NT2/D1 (cell line): Measurements from ENCODE around the gene TECR.

ENCODE experiments used
- DNase-seq: peaks from one replicate; pipeline ENCODE4 v3.0.0-alpha.2; 2011; ENCODE audit warnings: low read depth, low spot score
- H3K27me3 ChIP-seq: 2 replicates; pipeline ENCODE4 v1.6.0; 2011; ENCODE audit warnings: mild to moderate bottlenecking; ENCODE audit not compliant: insufficient read length, insufficient read depth
- H3K36me3 ChIP-seq: 2 replicates; pipeline ENCODE4 v1.6.1; 2011; ENCODE audit warnings: mild to moderate bottlenecking, low read length, mixed read lengths; ENCODE audit not compliant: insufficient read depth, insufficient read length
- H3K4me1 ChIP-seq: 2 replicates; pipeline ENCODE4 v1.5.1; 2011; ENCODE audit not compliant: insufficient read depth, insufficient read length
- H3K4me3 ChIP-seq: 2 replicates; pipeline ENCODE4 v1.5.1; 2011; ENCODE audit warnings: low read depth; ENCODE audit not compliant: insufficient read length
- H3K9ac ChIP-seq: 2 replicates; pipeline ENCODE4 v1.6.0; 2011; ENCODE audit warnings: low read depth; ENCODE audit not compliant: insufficient read length
- H3K9me3 ChIP-seq: 2 replicates; pipeline ENCODE4 v1.5.1; 2011; ENCODE audit warnings: mild to moderate bottlenecking, low read length; ENCODE audit not compliant: insufficient read depth
- SUZ12 ChIP-seq: IDR thresholded peaks from 2 replicates; pipeline ENCODE4 v1.6.1; 2011; ENCODE audit not compliant: insufficient read length, insufficient read depth; ENCODE audit errors: extremely low read depth
- YY1 ChIP-seq: IDR thresholded peaks from 2 replicates; pipeline ENCODE4 v1.6.1; 2011; ENCODE audit not compliant: insufficient read length, insufficient read depth
- ZNF274 ChIP-seq: IDR thresholded peaks from 2 replicates; pipeline ENCODE4 v1.6.1; 2011; ENCODE audit warnings: mild to moderate bottlenecking, low read depth, low read length

Gene TECR

GRCh38 chr19:14555918-14556661 is 26.7 kb downstream of the TECR start:
- Histone ChIP-seq H3K4me1 (peaks cover 54% of the 10 kb centered on the region), H3K9me3 (no peaks in the 10 kb centered on the region), H3K27me3 (no peaks in the 10 kb centered on the region), H3K9ac (peak overlapping the region; percentile 51), H3K4me3 (no peak overlapping the region), H3K36me3 (peaks cover 20% of the 10 kb centered on the region)
- TF ChIP-seq ZNF274 = no peak
- no peak for TF ChIP-seq YY1
- no peak for TF ChIP-seq SUZ12
- DNase-seq = no peak

- H3K4me1 ChIP-seq = peaks cover 56% of the 10 kb centered on the region
- no peaks in the 10 kb centered on the region for H3K27me3 ChIP-seq
- no peak for TF ChIP-seq SUZ12
- no peak for TF ChIP-seq YY1
- no peak for TF ChIP-seq ZNF274
- DNase-seq = peak; percentile 83
- H3K9me3 ChIP-seq = no peaks in the 10 kb centered on the region
- peak overlapping the region; percentile 64 for H3K9ac ChIP-seq
- peaks cover 20% of the 10 kb centered on the region for H3K36me3 ChIP-seq
- no peak overlapping the region for H3K4me3 ChIP-seq
Observed at GRCh38 chr19:14556662-14557188, 27.3 kb downstream of the TECR start.

- H3K9me3 ChIP-seq = no peaks in the 10 kb centered on the region
- no peaks in the 10 kb centered on the region for H3K27me3 ChIP-seq
- H3K4me3 ChIP-seq = no peak overlapping the region
- DNase-seq = no peak
- H3K36me3 ChIP-seq = peaks cover 25% of the 10 kb centered on the region
- peak overlapping the region; percentile 1 for H3K9ac ChIP-seq
- TF ChIP-seq SUZ12 (no peak), YY1 (no peak), ZNF274 (no peak)
- H3K4me1 ChIP-seq = peaks cover 63% of the 10 kb centered on the region
Observed at GRCh38 chr19:14558370-14559066, 29.1 kb downstream of the TECR start.

- H3K36me3 ChIP-seq = peaks cover 30% of the 10 kb centered on the region
- no peaks in the 10 kb centered on the region for H3K9me3 ChIP-seq
- TF ChIP-seq SUZ12 (no peak), YY1 (no peak), ZNF274 (no peak)
- no peaks in the 10 kb centered on the region for H3K27me3 ChIP-seq
- H3K4me3 ChIP-seq = no peak overlapping the region
- peaks cover 59% of the 10 kb centered on the region for H3K4me1 ChIP-seq
- H3K9ac ChIP-seq = peak overlapping the region; percentile 72
- no peak for DNase-seq
Observed at GRCh38 chr19:14559916-14560775, 30.8 kb downstream of the TECR start.

GRCh38 chr19:14560776-14561108 is 31.3 kb downstream of the TECR start:
- no peak for DNase-seq
- TF ChIP-seq ZNF274 (no peak), YY1 (no peak), SUZ12 (no peak)
- no peak overlapping the region for H3K4me3 ChIP-seq
- H3K9me3 ChIP-seq = no peaks in the 10 kb centered on the region
- H3K9ac ChIP-seq = peak overlapping the region; percentile 72
- no peaks in the 10 kb centered on the region for H3K27me3 ChIP-seq
- H3K36me3 ChIP-seq = peaks cover 34% of the 10 kb centered on the region
- peaks cover 57% of the 10 kb centered on the region for H3K4me1 ChIP-seq

GRCh38 chr19:14561249-14561648 is 31.9 kb downstream of the TECR start:
- Histone ChIP-seq H3K9me3 (no peaks in the 10 kb centered on the region), H3K27me3 (no peaks in the 10 kb centered on the region), H3K4me1 (peaks cover 54% of the 10 kb centered on the region), H3K4me3 (no peak overlapping the region), H3K36me3 (peaks cover 39% of the 10 kb centered on the region), H3K9ac (peak overlapping the region; percentile 72)
- TF ChIP-seq SUZ12 (no peak), ZNF274 (no peak), YY1 (no peak)
- no peak for DNase-seq
